GM23338 (cell line): ENCODE data around the gene PAQR8. TPM values are rescaled to one million over a fixed set of nuclear protein-coding genes. Genes with fewer than 3 reads are reported as not detected.

Experiments
- ATAC-seq: fragments of 200-7000 bp; cut with Tn5 transposase; 3 replicates; pipeline ENCODE4 v1.9.1; 2020
- DNase-seq: peaks from one replicate; pipeline ENCODE4 v3.0.0-alpha.2; 2015; ENCODE audit warnings: low spot score
- H2AFZ ChIP-seq: fragments of 200-600 bp; sonication (generic); 2 replicates; pipeline ENCODE4 v1.8.0; 2016; ENCODE audit warnings: antibody characterized with exemption, mild to moderate bottlenecking, moderate library complexity
- H3F3A ChIP-seq: fragments of 200-600 bp; sonication (generic); replicated peaks from 2 replicates; pipeline ENCODE4 v1.8.0; 2017; ENCODE audit warnings: antibody characterized with exemption, mixed run types, low read depth
- H3K27ac ChIP-seq: fragments of 200-600 bp; sonication (generic); 2 replicates; pipeline ENCODE4 v1.6.1; 2016; ENCODE audit warnings: low read depth
- H3K27me3 ChIP-seq: fragments of 200-600 bp; sonication (generic); 2 replicates; pipeline ENCODE4 v1.8.0; 2016; ENCODE audit warnings: mild to moderate bottlenecking, mixed run types, moderate library complexity; ENCODE audit not compliant: insufficient read depth
- H3K36me3 ChIP-seq: fragments of 200-600 bp; sonication (generic); 2 replicates; pipeline ENCODE4 v1.8.0; 2016; ENCODE audit warnings: mild to moderate bottlenecking; ENCODE audit not compliant: insufficient read depth
- H3K4me1 ChIP-seq: fragments of 200-600 bp; sonication (generic); 2 replicates; pipeline ENCODE4 v1.8.0; 2016; ENCODE audit warnings: mild to moderate bottlenecking, moderate library complexity; ENCODE audit not compliant: insufficient read depth
- H3K4me2 ChIP-seq: fragments of 200-600 bp; sonication (generic); 2 replicates; pipeline ENCODE4 v1.7.1; 2017; ENCODE audit warnings: mixed run types
- H3K4me3 ChIP-seq: fragments of 200-600 bp; sonication (generic); 2 replicates; pipeline ENCODE4 v1.6.1; 2016; ENCODE audit warnings: mixed run types
- H3K79me2 ChIP-seq: fragments of 200-600 bp; sonication (generic); replicated peaks from 2 replicates; pipeline ENCODE4 v1.8.0; 2017; ENCODE audit warnings: mild to moderate bottlenecking; ENCODE audit not compliant: insufficient read depth
- H3K9me2 ChIP-seq: fragments of 200-600 bp; sonication (generic); 2 replicates; pipeline ENCODE4 v1.8.0; 2017; ENCODE audit not compliant: insufficient read depth
- H4K20me1 ChIP-seq: fragments of 200-600 bp; sonication (generic); replicated peaks from 2 replicates; pipeline ENCODE4 v1.8.0; 2017; ENCODE audit warnings: mild to moderate bottlenecking; ENCODE audit not compliant: insufficient read depth
- H3K27ac Mint-ChIP-seq: 2 replicates; pipeline ENCODE4 v1.8.0; 2020; ENCODE audit warnings: inconsistent platforms, mild to moderate bottlenecking, moderate library complexity, mixed read lengths
- H3K27me3 Mint-ChIP-seq: 3 replicates; pipeline ENCODE4 v1.8.0; 2022; ENCODE audit warnings: low read depth, mild to moderate bottlenecking, moderate library complexity, mixed read lengths, inconsistent platforms; ENCODE audit not compliant: insufficient read depth, poor library complexity
- H3K36me3 Mint-ChIP-seq: 3 replicates; pipeline ENCODE4 v1.8.0; 2021; ENCODE audit warnings: low read depth, mild to moderate bottlenecking, inconsistent platforms, moderate library complexity, mixed read lengths
- H3K4me1 Mint-ChIP-seq: 3 replicates; pipeline ENCODE4 v1.8.0; 2020; ENCODE audit warnings: mild to moderate bottlenecking, inconsistent platforms, mixed read lengths
- H3K4me3 Mint-ChIP-seq: 3 replicates; pipeline ENCODE4 v1.8.0; 2021; ENCODE audit warnings: moderate library complexity, mild to moderate bottlenecking, inconsistent platforms, mixed read lengths
- H3K9me3 Mint-ChIP-seq: 3 replicates; pipeline ENCODE4 v1.8.0; 2020; ENCODE audit warnings: moderate library complexity, mild to moderate bottlenecking, inconsistent platforms, mixed read lengths
- CREB1 ChIP-seq: fragments of 250-450 bp; sonication (Bioruptor Pico); IDR thresholded peaks from 2 replicates; pipeline ENCODE4 v1.5.0; 2020; ENCODE audit warnings: low read depth, mild to moderate bottlenecking, moderate library complexity
- CTCF ChIP-seq, 2 experiments: fragments of 200-600 bp in 1 of 2; sonication (generic) in 1 of 2; conservative IDR thresholded peaks; 2 replicates each; pipeline versions ENCODE4 v1.5.1 to v1.6.1; 2016 to 2017; ENCODE audit warnings: antibody characterized with exemption in 2 of 2, low read depth in 2 of 2, mild to moderate bottlenecking in 2 of 2, moderate library complexity in 1 of 2
- ETS1 ChIP-seq: IDR thresholded peaks from 2 replicates; pipeline ENCODE4 v1.6.1; 2016; ENCODE audit warnings: antibody characterized with exemption
- EZH2 ChIP-seq: fragments of 200-600 bp; sonication (generic); IDR thresholded peaks from one replicate; pipeline ENCODE4 v1.8.0; 2017; ENCODE audit warnings: antibody characterized with exemption, mild to moderate bottlenecking, low read depth; ENCODE audit not compliant: unreplicated experiment
- EZH2phosphoT487 ChIP-seq: fragments of 200-600 bp; sonication (generic); IDR thresholded peaks from one replicate; pipeline ENCODE4 v1.8.1; 2018; ENCODE audit warnings: antibody characterized with exemption; ENCODE audit not compliant: unreplicated experiment
- JUNB ChIP-seq: IDR thresholded peaks from one replicate; pipeline ENCODE4 v1.6.1; 2016; ENCODE audit warnings: antibody characterized with exemption; ENCODE audit not compliant: unreplicated experiment
- POLR2AphosphoS5 ChIP-seq: IDR thresholded peaks from 2 replicates; pipeline ENCODE4 v1.6.1; 2016; ENCODE audit warnings: antibody characterized with exemption, low read depth
- REST ChIP-seq: IDR thresholded peaks from one replicate; pipeline ENCODE4 v1.6.1; 2018; ENCODE audit warnings: antibody characterized with exemption; ENCODE audit not compliant: unreplicated experiment
- STAT1 ChIP-seq: IDR thresholded peaks from one replicate; pipeline ENCODE4 v1.6.1; 2016; ENCODE audit warnings: antibody characterized with exemption; ENCODE audit not compliant: unreplicated experiment
- ZNF114 ChIP-seq: fragments of 250-450 bp; sonication (Bioruptor Pico); IDR thresholded peaks from 2 replicates; pipeline ENCODE4 v1.5.0; 2020; ENCODE audit warnings: mild to moderate bottlenecking, moderate library complexity
- ZNF331 ChIP-seq: fragments of 250-450 bp; sonication (Bioruptor Pico); IDR thresholded peaks from 2 replicates; pipeline ENCODE4 v1.5.0; 2020; ENCODE audit warnings: low read depth, mild to moderate bottlenecking, moderate library complexity
- polyA plus RNA-seq: library from polyadenylated mRNA; unstranded; fragments of >200 nt; fragmentation: Nextera tagmentation; extraction: Ambion mirVana; gene quantifications from 2 replicates; pipeline ENCODE4 v1.2.1, GENCODE V29; 2016
- total RNA-seq: library from RNA; depleted of rRNA; stranded (reverse); fragments of >200 nt; shearing (Covaris generic); gene quantifications from 2 replicates; pipeline ENCODE4 v1.2.3, GENCODE V29; 2014

The PAQR8 gene
- total and polyA plus RNA-seq, 2 experiments from 2014 or later: 3.6 to 11.2 TPM

- Histone ChIP-seq H3K27ac (no peak overlapping the region), H4K20me1 (peaks cover 9% of the 10 kb centered on the region; the same call in 1 of the 2 replicates), H3F3A (0 out of 2 replicates have a peak, but pooled peaks cover 6% of the 10 kb centered on the region), H3K79me2 (peaks cover 7% of the 10 kb centered on the region), H3K9me2 (peaks cover 4% of the 10 kb centered on the region; the same call in 1 of the 2 replicates), H2AFZ (no peak overlapping the region), H3K27me3 (peaks cover 17% of the 10 kb centered on the region), H3K4me2 (no peak overlapping the region), H3K4me1 (peaks cover 23% of the 10 kb centered on the region), H3K36me3 (no peaks in the 10 kb centered on the region), H3K4me3 (no peak overlapping the region)
- no peak overlapping the region for H3K27ac Mint-ChIP-seq
- H3K9me3 Mint-ChIP-seq: no peaks in the 10 kb centered on the region
- H3K27me3 Mint-ChIP-seq: peaks cover 16% of the 10 kb centered on the region
- H3K4me3 Mint-ChIP-seq: no peak overlapping the region
- DNase-seq (no peak), ATAC-seq (no peak)
- TF ChIP-seq REST (no peak), CREB1 (CRISPR knock-in tag) (no peak), POLR2AphosphoS5 (no peak)
- peaks cover 28% of the 10 kb centered on the region for H3K4me1 Mint-ChIP-seq
- no peaks in the 10 kb centered on the region; the same call in 2 of the 3 replicates for H3K36me3 Mint-ChIP-seq
Observed at GRCh38 chr6:52359403-52359802, 2.5 kb upstream of the PAQR8 start.

GRCh38 chr6:52360028-52360427, 1.9 kb upstream of the PAQR8 start:
- no peak overlapping the region for H3K27ac ChIP-seq
- H3F3A ChIP-seq: 0 out of 2 replicates have a peak, but pooled peaks cover 6% of the 10 kb centered on the region
- H3K27me3 ChIP-seq: peaks cover 17% of the 10 kb centered on the region
- H3K27me3 Mint-ChIP-seq: peaks cover 16% of the 10 kb centered on the region
- no peaks in the 10 kb centered on the region for H3K36me3 ChIP-seq
- ATAC-seq: no peak
- H3K79me2 ChIP-seq: peaks cover 7% of the 10 kb centered on the region
- no peak overlapping the region for H3K4me3 ChIP-seq
- no peaks in the 10 kb centered on the region; the same call in 2 of the 3 replicates for H3K36me3 Mint-ChIP-seq
- peaks cover 26% of the 10 kb centered on the region for H3K4me1 ChIP-seq
- H3K27ac Mint-ChIP-seq: no peak overlapping the region
- DNase-seq: no peak
- H3K4me2 ChIP-seq: no peak overlapping the region
- H2AFZ ChIP-seq: no peak overlapping the region; the same call in 1 of the 2 replicates
- no peaks in the 10 kb centered on the region for H3K9me3 Mint-ChIP-seq
- peaks cover 31% of the 10 kb centered on the region for H3K4me1 Mint-ChIP-seq
- peaks cover 9% of the 10 kb centered on the region; the same call in 1 of the 2 replicates for H4K20me1 ChIP-seq
- no peak overlapping the region for H3K4me3 Mint-ChIP-seq
- peaks cover 4% of the 10 kb centered on the region; the same call in 1 of the 2 replicates for H3K9me2 ChIP-seq
- TF ChIP-seq ETS1 (no peak), POLR2AphosphoS5 (no peak), ZNF331 (no peak), CREB1 (CRISPR knock-in tag) (no peak), JUNB (no peak), STAT1 (no peak), CTCF (conservative IDR thresholded peaks at IDR 0.05; ENCODE audit: low read depth in 2 of 2) (no peak), REST (no peak), ZNF114 (CRISPR knock-in tag) (no peak), EZH2phosphoT487 (no peak), EZH2 (no peak)
